Spleen (tissue), 7 donors: ENCODE measurements around the gene NKAIN2.

Experiments
- POLR2A ChIP-seq, 3 donors: fragments of 450-650 bp; IDR thresholded peaks; one replicate each; pipeline ENCODE4 v1.5.1; 2017; ENCODE audit warnings: antibody characterized with exemption in 3 of 3, mild to moderate bottlenecking in 1 of 3
- POLR2AphosphoS5 ChIP-seq, 3 donors: sonication (generic); formaldehyde crosslinking; IDR thresholded peaks; one replicate each; pipeline ENCODE4 v1.5.1; 2017; ENCODE audit warnings: antibody characterized with exemption in 3 of 3
- TF ChIP-seq, protein P1 (sequence below), 11 experiments: fragments of 200-600 bp in 7 of 11; fragments of 450-650 bp in 4 of 11; sonication (generic) in 4 of 11; IDR thresholded peaks in 8 of 11; conservative IDR thresholded peaks in 3 of 11; 1 replicate in 7 of 11; 2 replicates in 4 of 11; pipeline versions ENCODE4 v1.4.0 to v1.8.0; 2016 to 2021; ENCODE audit warnings: antibody characterized with exemption in 11 of 11, inconsistent platforms in 4 of 11, mild to moderate bottlenecking in 1 of 11
- donor health status: DM: no; HTN: no; CAD: no; lungs with moderate emphysema.
- donor health status: DM: no; HTN: no; CAD: no.
- donor health status: DM: no; HTN: no; CAD: no.

DNA sequence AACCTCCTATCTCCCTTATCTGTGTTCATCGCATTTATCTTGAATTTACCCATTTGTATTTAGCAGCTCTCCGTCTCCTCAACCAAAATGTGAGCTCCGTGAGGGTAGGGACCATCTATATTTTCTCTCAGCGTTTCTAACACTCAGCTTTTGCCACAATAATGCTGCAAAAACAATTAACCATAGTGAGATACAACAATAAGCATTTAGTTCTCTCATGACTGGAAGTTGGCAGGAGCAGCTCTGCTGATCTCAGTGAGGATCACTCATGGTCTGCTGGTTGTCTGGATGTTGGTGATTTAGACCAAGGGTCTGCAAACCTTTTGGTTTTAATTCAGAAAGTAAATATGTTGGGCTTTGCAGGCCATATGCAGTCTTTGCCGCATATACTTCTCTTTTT is 763.7 kb downstream of the NKAIN2 start:
- TF ChIP-seq POLR2A (IDR thresholded peaks at IDR 0.05) (no peak), POLR2AphosphoS5 (IDR thresholded peaks at IDR 0.05) (no peak)
- TF ChIP-seq, protein P1, sequence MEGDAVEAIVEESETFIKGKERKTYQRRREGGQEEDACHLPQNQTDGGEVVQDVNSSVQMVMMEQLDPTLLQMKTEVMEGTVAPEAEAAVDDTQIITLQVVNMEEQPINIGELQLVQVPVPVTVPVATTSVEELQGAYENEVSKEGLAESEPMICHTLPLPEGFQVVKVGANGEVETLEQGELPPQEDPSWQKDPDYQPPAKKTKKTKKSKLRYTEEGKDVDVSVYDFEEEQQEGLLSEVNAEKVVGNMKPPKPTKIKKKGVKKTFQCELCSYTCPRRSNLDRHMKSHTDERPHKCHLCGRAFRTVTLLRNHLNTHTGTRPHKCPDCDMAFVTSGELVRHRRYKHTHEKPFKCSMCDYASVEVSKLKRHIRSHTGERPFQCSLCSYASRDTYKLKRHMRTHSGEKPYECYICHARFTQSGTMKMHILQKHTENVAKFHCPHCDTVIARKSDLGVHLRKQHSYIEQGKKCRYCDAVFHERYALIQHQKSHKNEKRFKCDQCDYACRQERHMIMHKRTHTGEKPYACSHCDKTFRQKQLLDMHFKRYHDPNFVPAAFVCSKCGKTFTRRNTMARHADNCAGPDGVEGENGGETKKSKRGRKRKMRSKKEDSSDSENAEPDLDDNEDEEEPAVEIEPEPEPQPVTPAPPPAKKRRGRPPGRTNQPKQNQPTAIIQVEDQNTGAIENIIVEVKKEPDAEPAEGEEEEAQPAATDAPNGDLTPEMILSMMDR (IDR thresholded peaks at IDR 0.05 in 8 of 11, conservative IDR thresholded peaks at IDR 0.05 in 3 of 11), result no peak
